Inflammatory macrophage treated with lipopolysaccharide for 4 hours (primary cell): ENCODE results near the gene ZNF701.
"Not testable (repeated sequence)": the region's sequence is repeated elsewhere in the genome, so short reads cannot be mapped to it uniquely, and the experiment has no call there.

Source experiments
- DNase-seq: peaks from one replicate; pipeline ENCODE4 v3.0.0-alpha.2; 2020

ZNF701 gene

DNA sequence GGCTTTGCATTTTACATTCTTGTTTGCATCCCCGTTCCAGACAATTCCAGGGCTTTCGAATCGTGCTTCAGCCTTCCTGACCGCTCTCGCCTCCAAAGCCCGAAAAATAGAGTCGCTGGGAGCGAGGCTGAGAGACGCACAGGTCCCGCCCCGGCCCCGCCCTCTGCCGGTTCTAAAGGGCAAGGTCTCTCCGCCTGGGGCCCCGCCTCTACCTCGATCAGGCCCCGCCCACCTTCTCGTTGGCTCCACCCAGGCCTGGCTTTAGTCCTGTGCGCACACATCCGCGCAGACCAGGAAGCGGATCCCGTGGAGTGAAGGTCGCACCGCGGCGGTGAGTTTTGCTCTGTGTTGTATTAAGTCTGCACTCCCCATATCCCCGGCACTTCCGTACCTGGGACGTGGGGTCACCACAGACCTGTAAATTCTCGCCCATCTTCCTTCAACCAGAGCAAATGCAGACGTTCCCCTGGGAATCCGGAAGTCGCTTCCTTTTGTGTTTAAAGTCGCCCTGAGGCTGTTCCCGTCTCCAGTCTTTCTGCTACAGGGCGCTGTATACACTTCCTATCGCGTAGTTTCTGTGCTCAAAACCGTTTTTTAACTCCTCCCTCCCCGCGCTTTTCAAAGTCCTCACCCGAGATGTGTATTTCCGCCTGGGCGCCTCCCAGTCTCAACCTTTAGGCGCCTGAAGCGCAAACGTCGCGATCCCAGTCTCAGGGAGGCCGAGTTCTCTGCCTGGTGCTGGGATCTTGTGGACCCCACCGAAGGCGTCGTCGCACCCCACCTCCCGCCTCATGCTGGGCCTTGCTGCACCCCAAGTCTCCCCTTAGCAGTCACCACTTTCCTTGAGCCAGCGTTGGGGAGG lies at the start of gene ZNF701:
ZNF701 (plus strand) TSS at position 288 of the 862 bp plus-strand sequence. CDS start 3,861 bp downstream, outside the sequence.
- DNase-seq: peak; percentile 92

DNA sequence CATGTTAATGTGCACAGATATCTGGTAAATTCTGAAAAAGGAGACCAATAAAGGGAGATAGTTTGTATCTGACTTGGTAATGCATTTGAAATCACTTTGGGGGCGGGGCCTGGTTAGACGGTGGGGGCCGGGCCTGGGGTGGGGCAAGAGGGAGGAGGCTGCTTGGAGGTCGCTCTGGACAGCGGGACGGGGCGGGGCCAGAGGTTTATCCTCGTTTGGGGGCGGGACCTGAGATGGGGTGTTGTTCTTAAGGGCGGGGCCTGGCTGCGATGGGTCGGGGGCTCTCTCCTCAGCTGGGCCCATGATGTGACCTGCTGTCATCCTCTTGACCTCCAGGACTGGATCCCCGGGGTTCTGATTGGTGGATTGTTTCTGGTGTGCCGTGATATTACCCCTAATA lies 47.5 kb upstream of the ZNF701 start:
- DNase-seq: no peak

DNA sequence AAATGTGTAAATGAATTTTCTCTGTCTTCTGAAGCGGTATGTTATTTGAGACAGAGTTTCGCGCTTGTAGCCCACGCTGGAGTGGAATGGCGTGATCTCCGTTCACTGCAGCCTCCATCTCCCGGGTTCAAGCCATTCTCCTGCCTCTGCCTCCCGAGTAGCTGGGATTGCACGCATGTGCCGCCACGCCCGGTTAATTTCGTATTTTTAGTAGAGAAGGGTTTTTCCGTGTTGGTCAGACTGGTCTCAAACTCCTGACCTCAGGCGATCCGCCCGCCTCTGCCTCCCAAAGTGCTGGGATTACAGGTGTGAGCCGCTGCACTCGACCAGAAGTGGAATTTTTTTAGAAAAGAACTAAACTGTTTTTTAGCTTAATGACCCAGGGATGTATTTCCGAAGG lies 46.0 kb upstream of the ZNF701 start:
- DNase-seq: no peak

DNA sequence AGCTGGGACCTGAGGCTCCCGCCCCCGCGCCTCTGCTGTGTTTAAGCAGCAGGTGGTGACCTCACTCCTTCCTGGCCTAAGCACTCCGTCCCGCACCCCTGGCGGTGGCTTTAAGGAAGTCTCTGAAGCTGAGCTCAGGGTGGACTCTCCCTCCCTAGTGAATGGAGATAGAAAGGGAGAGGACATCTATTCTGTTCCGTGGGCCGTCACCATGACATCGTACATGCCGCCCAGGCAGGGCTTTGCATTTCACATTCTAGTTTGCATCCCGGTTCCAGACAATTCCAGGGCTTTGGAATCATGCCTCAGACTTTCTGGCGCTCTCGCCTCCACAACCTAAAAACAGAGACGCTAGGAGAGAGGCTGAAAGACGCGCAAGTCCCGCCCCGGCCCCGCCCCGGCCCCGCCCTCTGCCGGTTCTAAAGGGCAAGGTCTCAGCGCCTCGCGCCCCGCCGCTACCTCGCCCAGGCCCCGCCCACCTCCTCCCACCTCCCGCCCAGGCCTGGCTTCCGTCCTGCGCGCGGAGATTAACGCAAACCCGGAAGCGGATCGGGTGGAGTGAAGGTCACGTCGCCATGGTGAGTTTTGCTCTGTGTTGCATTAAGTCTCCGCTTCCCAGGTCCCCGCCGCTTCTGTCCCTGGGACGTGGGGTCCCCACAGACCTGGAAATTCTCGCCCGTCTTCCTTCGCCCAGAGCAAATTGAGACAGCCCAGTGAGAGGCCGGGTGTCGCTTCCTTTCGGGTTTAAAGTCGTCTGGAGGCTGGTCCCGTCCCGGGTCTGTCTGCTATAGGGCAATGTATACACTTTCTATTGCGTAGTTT lies 42.7 kb upstream of the ZNF701 start, which contains the start of gene ZNF808:
ZNF808 (plus strand) TSS at position 535 of the 822 bp plus-strand sequence. CDS start 15,617 bp downstream, outside the sequence.
- DNase-seq: peak; percentile 94

DNA sequence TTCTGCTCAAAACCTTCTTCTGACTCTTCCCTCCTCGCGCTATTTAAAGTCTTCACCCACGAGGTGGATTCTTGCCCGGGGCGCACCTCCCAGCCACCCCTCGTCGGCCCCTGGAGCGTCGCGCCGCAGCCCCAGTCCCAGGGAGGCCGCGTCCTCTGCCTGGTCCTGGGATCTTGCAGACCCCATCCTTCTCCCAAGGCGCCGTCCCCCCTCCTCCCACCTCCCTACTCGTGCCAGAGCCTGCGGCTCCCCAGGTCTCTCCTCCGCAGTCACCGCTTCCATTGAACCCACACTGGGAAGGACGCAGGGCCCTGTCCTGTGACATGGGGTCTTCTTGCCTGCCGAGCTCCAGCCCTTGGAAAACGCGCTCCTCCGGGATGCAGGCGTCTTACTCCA lies 42.1 kb upstream of the ZNF701 start:
- DNase-seq: no peak

DNA sequence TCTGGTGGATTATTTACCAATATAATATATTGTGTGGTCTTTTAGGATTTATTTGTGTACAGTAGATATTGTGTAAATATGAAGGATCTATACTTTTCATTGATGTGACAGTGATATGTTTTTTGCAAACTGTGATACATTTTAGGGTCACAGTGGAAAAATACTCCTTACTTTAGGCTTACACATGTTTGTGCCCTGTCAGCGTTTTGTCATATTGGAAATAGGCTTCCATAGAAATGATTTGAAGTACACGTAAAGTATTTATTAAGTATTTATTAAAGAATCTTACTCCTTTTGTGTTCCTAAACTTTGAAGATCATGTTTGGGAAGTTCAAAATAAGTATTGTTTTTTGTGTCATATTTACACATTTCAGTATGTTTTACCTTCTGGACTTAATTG lies 37.6 kb upstream of the ZNF701 start:
- DNase-seq: no peak

DNA sequence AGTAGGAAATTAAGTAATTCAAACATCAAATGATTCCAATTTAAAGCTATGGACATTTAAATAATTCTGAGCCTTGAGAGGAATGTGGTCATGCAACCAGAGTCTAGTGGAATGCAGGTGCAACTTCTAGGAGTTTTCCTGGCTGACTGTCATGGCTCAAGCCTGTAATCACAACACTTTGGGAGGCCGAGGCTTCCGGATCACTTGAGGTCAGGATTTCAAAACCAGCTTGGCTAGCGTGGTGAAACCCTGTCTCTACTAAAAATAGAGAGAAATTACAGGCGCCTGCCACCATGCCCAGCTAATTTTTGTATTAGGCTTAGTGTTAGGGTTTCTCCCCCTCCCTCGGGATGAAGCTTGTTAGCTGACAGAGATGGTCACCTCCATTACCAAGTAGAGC lies 36.2 kb upstream of the ZNF701 start:
- peak; percentile 39 for DNase-seq

DNA sequence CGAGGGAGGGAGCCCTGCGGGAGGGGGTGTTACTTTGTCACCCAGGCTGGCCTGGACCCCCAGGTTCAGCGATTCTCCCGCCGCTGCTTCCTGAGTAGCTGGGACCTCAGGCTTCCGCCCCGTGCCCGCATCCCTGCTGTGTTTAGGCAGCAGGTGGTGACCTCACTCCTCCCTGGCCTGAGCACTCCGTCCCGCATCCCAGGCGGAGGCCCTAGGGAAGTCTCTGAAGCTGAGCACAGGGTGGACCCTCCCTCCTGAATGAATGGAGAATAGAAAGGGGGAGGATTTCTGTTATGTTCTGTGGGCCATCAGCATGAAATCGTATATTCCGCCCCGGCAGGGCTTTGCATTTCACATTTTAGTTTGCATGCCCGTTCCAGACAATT lies 34.7 kb upstream of the ZNF701 start:
- DNase-seq: not testable (repeated sequence)

DNA sequence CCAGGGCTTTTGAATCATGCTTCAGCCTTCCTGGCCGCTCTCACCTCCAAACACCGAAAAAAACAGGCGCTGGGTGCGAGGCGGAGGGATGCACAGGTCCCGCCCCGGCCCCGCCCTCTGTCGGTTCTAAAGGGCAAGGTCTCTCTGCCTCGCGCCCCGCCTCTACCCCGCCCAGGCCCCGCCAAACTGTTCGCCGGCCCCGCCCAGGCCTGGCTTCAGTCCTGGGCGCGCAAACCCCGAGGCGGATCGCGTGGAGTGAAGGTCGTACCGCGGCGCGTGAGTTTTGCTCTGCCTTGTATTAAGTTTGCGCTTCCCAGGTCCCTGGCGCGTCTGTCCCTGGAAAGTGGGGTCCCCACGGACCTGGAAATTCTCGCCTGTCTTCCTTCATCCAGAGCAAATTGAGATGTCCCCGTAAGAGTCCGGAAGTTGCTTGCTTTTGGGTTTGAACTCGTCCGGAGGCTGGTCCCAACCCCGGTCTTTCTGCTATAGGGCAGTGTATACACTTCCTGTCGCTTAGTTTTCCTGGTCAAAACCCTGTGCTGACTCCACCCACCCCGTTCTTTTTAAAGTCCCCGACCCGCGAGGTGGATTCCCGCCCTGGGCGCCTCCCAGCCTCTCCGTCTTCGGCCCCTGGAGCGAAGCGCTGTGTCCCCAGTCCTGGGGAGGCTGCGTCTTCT lies 34.2 kb upstream of the ZNF701 start:
- peak; percentile 58 for DNase-seq

DNA sequence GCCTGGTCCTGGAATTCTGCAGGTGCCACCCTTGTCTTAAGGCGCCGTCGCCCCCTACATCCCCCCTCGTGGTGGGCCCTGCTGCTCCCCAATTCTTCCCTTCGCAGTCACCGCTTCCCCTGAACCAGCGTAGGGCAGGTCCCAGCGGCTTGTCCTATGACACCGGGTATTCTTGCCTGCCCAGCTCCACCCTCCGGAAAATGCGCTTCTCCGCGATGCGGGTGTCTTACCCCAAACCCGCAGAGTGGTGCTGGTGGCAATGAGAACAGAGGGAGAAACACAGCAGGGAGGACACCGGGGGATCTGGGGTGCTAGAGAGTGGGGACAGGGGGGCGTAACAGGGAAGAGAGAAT lies 33.7 kb upstream of the ZNF701 start:
- DNase-seq: no peak

DNA sequence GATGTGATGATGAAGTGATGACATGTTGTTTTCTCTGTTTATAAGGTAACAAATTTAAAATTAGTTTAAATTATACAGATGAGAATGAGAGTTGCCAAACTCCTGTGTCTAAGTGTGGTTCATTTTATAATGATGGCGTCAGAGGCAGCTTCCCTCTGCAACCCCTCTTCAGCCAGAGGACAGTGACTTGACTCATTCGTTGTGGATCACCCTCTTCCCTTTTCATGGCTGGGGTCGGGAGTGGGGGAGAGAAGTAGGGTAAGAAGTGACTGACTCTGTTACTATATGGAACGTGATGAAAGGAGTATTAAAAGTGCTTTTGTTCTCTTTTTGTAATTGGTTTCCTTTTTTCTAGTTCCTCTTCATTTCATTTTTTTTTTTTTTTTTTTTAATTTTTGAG lies 31.3 kb upstream of the ZNF701 start:
- peak; percentile 31 for DNase-seq

DNA sequence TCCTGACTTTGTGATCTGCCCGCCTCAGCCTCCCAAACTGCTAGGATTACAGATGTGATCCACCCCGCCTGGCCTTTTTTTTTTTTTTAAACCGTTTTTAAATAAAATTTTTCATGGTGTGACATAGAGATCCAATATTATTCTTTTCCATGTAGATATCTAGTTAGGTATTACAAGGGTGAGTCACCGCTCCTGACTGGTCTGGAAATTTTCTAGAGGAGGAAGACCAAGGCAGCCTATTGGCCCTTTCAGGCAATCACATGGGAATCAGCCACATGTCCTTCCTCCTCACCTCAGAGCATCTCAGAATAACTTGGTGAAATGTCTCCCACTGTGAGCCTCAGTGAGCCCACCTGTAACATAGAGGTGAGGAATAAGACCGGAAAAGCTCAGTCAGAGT lies 28.9 kb upstream of the ZNF701 start:
- not testable (repeated sequence) for DNase-seq

DNA sequence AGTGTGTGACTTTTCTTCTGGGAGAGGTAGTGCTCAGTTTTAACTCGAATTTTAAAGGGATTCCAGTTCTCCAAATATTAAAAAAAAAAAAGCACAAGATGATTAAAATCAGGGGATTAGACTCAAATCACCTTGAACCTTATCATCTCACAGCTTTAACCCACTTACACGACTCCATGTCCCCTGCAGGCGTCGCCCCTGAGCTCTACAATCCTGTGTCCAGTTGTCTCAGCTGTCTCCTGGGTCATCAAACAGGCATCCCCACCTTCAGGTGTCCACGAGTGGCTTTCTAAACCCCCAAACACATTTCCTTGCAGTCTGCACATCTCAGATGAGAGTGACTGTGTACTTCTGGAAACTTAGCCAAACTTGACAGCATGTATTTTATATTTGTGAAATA lies 28.5 kb upstream of the ZNF701 start:
- no peak for DNase-seq

DNA sequence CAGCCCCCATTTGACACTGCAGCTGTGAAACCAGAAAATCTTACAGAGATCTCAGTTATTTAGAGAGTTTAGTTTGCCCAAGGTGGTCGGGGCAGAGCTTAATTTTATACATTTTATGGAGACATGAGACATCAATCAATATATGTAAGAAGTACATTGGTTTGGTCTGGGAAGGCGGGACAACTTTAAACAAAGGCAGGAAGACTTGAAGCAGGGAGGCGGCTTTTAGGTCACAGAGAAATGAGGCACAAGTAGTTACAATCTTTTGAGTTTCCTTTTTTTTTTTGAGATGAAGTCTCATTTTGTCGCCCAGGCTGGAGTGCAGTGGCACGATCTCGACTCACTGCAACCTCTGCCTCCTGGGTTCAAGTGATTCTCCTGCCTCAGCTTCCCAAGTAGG lies 27.5 kb upstream of the ZNF701 start:
- DNase-seq: not testable (repeated sequence)

DNA sequence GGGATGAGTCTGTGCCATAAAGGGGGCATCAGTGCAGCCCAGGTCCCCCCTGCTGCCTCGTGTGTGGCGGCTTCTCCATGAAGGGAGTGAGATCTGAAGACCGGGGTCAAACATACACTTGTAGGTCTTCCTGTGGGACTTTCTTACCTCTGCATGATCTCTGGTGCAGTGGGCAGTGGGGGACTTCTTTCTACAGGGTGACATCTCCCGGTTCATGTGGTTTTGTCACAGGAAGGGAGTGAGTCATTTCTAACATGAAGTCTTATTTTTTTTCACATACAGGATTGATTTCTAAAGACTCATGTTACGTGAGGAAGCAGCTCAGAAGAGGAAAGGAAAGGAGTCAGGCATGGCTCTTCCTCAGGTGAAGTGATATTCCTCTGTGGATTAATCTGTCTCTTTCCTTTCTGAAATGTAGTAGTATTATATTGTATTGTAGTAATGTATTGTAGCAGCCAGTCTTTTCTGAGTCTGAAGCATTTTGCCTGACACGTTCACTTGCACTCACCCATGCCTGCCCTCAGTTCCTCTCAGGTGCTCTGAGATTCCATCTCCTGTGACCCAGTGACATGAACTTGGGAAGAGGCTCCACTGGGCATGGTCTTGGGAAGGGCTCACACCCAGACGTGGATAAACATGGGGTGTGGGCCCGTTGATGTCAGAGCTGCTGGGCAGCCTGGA lies 27.0 kb upstream of the ZNF701 start:
- DNase-seq: peak; percentile 16

DNA sequence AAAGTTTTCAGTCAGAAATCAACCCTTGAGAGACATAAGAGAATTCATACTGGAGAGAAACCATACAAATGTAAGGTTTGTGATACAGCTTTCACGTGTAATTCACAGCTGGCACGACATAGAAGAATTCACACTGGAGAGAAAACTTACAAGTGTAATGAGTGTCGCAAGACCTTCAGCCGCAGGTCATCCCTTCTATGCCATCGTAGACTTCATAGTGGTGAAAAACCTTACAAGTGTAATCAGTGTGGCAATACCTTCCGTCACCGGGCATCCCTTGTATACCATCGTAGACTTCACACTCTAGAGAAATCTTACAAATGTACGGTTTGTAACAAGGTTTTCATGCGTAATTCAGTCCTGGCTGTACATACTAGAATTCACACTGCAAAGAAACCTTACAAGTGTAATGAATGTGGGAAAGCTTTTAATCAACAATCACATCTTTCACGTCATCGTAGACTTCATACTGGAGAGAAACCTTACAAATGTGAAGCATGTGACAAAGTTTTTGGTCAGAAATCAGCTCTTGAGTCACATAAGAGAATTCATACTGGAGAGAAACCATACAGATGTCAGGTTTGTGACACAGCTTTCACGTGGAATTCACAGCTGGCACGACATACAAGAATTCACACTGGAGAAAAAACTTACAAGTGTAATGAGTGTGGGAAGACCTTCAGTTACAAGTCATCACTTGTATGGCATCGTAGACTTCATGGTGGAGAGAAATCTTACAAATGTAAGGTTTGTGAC lies 15.7 kb upstream of the ZNF701 start:
- DNase-seq: no peak

DNA sequence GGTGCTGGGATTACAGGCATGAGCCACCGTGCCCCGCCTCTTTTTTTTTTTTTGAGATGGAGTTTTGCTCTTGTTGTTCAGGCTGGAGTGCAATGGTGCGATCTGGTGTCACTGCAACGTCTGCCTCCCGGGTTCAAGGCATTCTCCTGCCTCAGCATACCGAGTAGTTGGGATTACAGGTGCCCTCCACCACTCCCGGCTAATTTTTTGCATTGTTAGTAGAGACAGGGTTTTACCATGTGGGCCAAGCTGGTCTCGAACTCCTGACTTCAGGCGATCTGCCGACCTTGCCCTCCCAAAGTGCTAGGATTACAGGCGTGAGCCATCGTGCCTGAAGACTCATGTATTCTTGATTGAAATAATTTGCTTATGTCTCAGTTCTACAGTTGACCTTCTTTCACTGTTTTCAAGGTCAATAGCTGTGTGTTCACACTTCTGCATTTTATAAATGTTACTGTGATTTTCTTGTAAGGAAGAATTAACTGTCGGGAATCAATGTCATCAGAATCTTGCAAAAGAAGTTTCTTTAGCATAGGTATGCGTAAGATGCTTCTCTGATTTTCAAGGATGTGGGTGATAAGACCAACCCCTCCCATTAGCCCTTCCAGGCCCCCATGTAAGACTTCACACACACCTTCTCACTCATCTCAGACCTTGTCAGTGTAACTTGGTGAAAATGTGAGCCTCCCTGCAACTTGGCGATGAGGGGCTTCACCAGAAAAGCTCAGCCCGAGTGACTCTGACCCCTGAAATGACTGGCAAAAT lies 12.7 kb upstream of the ZNF701 start:
- DNase-seq: no peak

DNA sequence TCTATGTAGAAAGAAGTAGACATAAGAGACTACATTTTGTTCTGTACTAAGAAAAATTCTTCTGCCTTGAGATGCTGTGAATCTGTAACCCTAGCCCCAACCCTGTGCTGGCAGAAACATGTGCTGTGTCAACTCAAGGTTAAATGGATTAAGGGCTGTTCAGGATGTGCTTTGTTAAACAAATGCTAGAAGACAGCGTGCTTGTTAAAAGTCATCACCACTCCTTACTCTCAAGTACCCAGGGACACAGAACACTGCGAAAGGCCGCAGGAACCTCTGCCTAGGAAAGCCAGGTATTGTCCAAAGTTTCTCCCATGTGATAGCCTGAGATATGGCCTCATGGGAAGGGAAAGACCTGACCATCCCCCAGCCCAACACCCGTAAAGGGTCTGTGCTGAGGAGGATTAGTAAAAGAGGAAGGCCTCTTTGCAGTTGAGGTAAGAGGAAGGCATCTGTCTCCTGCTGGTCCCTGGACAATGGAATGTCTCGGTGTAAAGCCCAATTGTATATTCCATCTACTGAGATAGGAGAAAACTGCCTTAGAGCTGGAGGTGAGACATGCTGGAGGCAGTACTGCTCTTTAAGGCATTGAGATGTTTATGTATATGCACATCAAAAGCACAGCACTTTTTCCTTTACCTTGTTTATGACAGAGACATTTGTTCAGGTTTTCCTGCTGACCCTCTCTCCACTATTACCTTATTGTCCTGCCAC lies 11.2 kb upstream of the ZNF701 start:
- not testable (repeated sequence) for DNase-seq

DNA sequence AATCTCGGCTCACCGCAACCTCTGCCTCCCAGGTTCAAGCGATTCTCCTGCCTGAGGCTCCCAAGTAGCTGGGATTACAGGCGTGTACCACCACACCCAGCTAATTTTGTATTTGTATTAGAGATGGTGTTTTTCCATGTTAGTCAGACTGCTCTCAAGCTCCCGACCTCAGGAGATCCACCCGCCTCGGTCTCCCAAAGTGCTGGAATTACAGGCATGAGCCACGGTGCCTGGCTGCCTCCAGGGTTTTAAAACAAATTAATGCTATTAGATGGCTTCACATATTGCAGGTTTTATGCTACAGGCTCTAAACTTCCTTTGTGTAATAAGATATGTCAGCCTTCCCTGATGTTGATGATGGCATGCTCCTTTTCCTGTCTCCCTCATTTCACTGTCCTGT lies 8.5 kb upstream of the ZNF701 start:
- DNase-seq: not testable (repeated sequence)

DNA sequence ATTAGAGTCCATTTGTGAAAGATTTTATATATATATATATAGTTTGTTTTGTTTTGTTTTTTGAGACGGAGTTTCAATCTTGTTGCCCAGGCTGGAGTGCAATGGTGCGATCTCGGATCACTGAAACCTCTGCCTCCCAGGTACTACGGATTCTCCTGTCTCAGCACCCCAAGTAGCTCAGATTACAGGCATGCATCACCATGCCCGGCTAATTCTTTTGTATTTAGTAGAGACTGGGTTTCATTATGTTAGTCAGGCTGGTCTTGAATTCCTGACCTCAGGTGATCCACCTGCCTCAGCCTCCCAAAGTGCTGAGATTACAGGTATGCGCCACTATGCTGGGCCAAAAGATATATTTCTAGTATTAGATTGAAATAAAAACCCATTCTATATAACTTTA lies 4.0 kb upstream of the ZNF701 start:
- no peak for DNase-seq

DNA sequence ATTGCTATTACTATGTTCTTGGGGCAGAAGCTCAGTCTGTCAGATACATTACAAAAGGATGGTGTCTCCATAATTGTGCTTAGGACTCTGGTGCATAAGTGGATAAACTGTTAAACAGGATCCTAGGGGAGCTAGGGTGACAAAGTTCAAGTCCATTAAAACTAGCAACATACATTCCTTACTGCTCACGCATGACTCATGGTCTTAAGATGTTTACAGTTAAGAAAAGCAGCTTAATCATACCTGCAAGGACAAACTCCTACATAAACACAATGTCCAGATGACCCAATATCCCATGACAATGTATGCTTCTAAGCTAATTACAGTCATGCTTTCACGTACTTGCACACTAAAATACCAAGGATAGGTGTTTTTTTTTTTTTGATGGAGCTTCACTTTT lies 3.5 kb upstream of the ZNF701 start:
- no peak for DNase-seq
